Gastroesophageal sphincter (tissue), 4 donors: ENCODE measurements around the gene OSTF1. TPM values are rescaled to one million over a fixed set of nuclear protein-coding genes. Genes with fewer than 3 reads are reported as not detected.

Experiments
- ATAC-seq: fragments of 150-250 bp; one replicate; pipeline ENCODE4 v1.9.1; 2016; ENCODE audit warnings: mild to moderate bottlenecking, moderate library complexity
- H3K27ac ChIP-seq, 4 donors: fragments of 200-600 bp; sonication (generic) in 3 of 4; 1 replicate in 3 of 4; 2 replicates in 1 of 4; pipeline ENCODE4 v1.5.1; 2016 to 2019
- H3K27me3 ChIP-seq: fragments of 200-600 bp; sonication (generic); one replicate; pipeline ENCODE4 v1.5.1; 2019
- H3K36me3 ChIP-seq, 2 donors: fragments of 200-600 bp; sonication (generic); one replicate each; pipeline ENCODE4 v1.5.1; 2019; ENCODE audit warnings: control low read depth in 1 of 2
- H3K4me1 ChIP-seq, 3 donors: fragments of 200-600 bp; sonication (generic); 1 replicate in 2 of 3; 2 replicates in 1 of 3; pipeline ENCODE4 v1.5.1; 2016 to 2019; ENCODE audit warnings: control low read depth in 2 of 3
- H3K4me3 ChIP-seq, 2 donors: fragments of 200-600 bp; sonication (generic); one replicate each; pipeline ENCODE4 v1.5.1; 2019; ENCODE audit warnings: mild to moderate bottlenecking in 1 of 2, moderate library complexity in 1 of 2
- H3K9me3 ChIP-seq, 3 donors: fragments of 200-600 bp; sonication (generic); one replicate each; pipeline ENCODE4 v1.5.1; 2017 to 2019; ENCODE audit warnings: control low read depth in 2 of 3
- EP300 ChIP-seq: sonication (generic); formaldehyde crosslinking; IDR thresholded peaks from one replicate; pipeline ENCODE4 v1.6.1; 2017; ENCODE audit warnings: antibody characterized with exemption, mild to moderate bottlenecking
- POLR2A ChIP-seq, 2 donors: fragments of 450-650 bp; IDR thresholded peaks; one replicate each; pipeline ENCODE4 v1.6.1; 2017; ENCODE audit warnings: antibody characterized with exemption in 2 of 2, mild to moderate bottlenecking in 2 of 2, moderate library complexity in 1 of 2
- POLR2AphosphoS5 ChIP-seq: sonication (generic); formaldehyde crosslinking; IDR thresholded peaks from one replicate; pipeline ENCODE4 v1.6.1; 2017; ENCODE audit warnings: antibody characterized with exemption
- WGBS, 2 donors: methylation state at CpG; one replicate each; pipeline ENCODE4 v1.1.5; 2018; ENCODE audit warnings: low coverage in 1 of 2; 5-methylcytosine and 5-hydroxymethylcytosine counted together
- total RNA-seq, 4 donors: library from RNA; depleted of rRNA; stranded (reverse); fragments of >200 nt; gene quantifications; one replicate each; pipeline ENCODE4 v1.1.0, GENCODE V29; 2016
- TF ChIP-seq, protein P1 (sequence below), 4 experiments: fragments of 200-600 bp in 2 of 4; fragments of 450-650 bp in 2 of 4; sonication (generic) in 1 of 4; IDR thresholded peaks; one replicate each; pipeline ENCODE4 v1.5.1; 2017 to 2019; ENCODE audit warnings: antibody characterized with exemption in 4 of 4, mild to moderate bottlenecking in 2 of 4, moderate library complexity in 2 of 4

Gene OSTF1
- total RNA-seq, 4 donors from 2014 or later = 9.7 to 37.6 (median 28.5) TPM

GRCh38 chr9:75120686-75121085, 32.4 kb downstream of the OSTF1 start:
- H3K9me3 ChIP-seq = no peaks in the 10 kb centered on the region
- no peak overlapping the region for H3K4me3 ChIP-seq
- H3K27me3 ChIP-seq = no peaks in the 10 kb centered on the region
- H3K4me1 ChIP-seq = peaks cover 0 to 8% (median 0%) of the 10 kb centered on the region in 3 donors
- 90% methylated on average over 1 to 2 of the region's 4 CpGs for WGBS, 2 donors
- ATAC-seq = peak; percentile 28
- no peak for TF ChIP-seq EP300
- TF ChIP-seq POLR2A (IDR thresholded peaks at IDR 0.05) = no peak
- TF ChIP-seq, protein P1, sequence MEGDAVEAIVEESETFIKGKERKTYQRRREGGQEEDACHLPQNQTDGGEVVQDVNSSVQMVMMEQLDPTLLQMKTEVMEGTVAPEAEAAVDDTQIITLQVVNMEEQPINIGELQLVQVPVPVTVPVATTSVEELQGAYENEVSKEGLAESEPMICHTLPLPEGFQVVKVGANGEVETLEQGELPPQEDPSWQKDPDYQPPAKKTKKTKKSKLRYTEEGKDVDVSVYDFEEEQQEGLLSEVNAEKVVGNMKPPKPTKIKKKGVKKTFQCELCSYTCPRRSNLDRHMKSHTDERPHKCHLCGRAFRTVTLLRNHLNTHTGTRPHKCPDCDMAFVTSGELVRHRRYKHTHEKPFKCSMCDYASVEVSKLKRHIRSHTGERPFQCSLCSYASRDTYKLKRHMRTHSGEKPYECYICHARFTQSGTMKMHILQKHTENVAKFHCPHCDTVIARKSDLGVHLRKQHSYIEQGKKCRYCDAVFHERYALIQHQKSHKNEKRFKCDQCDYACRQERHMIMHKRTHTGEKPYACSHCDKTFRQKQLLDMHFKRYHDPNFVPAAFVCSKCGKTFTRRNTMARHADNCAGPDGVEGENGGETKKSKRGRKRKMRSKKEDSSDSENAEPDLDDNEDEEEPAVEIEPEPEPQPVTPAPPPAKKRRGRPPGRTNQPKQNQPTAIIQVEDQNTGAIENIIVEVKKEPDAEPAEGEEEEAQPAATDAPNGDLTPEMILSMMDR (IDR thresholded peaks at IDR 0.05) = no peak
- no peak for TF ChIP-seq POLR2AphosphoS5
- no peak overlapping the region for H3K27ac ChIP-seq
- peaks cover 0 to 32% of the 10 kb centered on the region in 2 donors for H3K36me3 ChIP-seq

DNA sequence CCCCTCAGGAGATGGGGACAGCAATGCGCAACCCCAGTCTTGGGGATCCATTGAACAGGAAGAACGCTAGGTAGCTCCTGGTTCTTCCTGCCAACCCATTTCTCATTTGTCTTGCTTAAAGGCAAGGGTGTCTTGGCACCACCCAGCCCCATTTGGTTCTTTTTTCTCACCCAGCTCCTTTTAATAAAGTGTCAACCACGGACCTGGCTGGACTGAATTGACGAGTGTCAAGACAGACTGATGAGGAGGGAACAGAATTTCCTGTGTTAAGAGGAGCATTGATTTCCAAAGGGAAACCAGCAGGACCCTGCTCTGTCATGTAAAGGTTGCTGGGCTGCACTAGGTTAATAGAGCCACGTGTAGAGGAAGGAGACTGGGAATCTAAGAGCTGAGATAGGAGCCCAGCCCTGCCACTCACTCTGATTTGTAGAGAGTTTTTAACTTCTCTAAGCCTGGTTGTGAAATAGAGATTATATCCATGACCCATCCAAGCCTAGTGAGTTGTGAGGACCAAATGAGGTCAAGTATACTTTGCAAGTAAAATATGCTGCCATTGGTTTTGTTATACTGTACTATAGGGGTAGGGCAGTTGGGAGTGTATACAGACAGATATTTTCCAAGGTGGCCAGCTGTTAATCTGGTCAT, 33.7 kb downstream of the OSTF1 start:
- TF ChIP-seq, protein P1 (IDR thresholded peaks at IDR 0.05) = no peak
- TF ChIP-seq POLR2AphosphoS5 (no peak), POLR2A (IDR thresholded peaks at IDR 0.05) (no peak), EP300 (no peak)
- no peak overlapping the region for H3K4me3 ChIP-seq
- no peak for ATAC-seq
- WGBS, 2 donors = 90% methylated on average over 4 of the region's 5 CpGs; no CpG with 5 or more reads in 1 of the 2 donors
- no peaks in the 10 kb centered on the region for H3K27me3 ChIP-seq
- H3K9me3 ChIP-seq = no peaks in the 10 kb centered on the region
- H3K4me1 ChIP-seq = no peaks in the 10 kb centered on the region
- H3K36me3 ChIP-seq = peaks cover 0 to 32% of the 10 kb centered on the region in 2 donors
- no peak overlapping the region for H3K27ac ChIP-seq

DNA sequence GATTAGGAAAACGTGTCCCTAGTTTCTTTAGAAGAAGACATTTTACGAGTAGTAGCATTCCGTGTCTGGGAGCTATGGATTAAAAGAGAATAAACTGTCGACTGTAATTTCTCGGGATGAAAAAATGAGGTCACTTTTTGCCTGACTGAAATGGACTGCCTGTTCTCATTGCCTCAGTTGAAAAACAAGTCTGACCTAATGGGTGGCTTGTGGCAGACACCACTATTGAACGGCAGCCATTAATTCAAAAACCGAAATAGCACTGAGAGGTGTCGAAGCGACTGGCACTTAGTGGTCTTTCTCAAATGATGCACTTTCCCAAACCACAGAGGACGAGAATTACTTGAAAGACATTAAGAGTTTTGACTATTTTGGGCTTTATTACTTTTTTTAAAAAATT, 35.4 kb downstream of the OSTF1 start:
- no peak overlapping the region for H3K27ac ChIP-seq
- TF ChIP-seq EP300 (no peak), POLR2AphosphoS5 (no peak), POLR2A (IDR thresholded peaks at IDR 0.05) (no peak)
- TF ChIP-seq, protein P1 (IDR thresholded peaks at IDR 0.05) = no peak
- H3K36me3 ChIP-seq = peaks cover 0 to 20% of the 10 kb centered on the region in 2 donors
- H3K4me3 ChIP-seq = no peak overlapping the region
- WGBS, 2 donors = 83 to 86% methylated on average over 10 of the region's 10 CpGs
- H3K27me3 ChIP-seq = no peaks in the 10 kb centered on the region
- H3K4me1 ChIP-seq = no peaks in the 10 kb centered on the region
- no peaks in the 10 kb centered on the region for H3K9me3 ChIP-seq
- ATAC-seq = no peak

- no peaks in the 10 kb centered on the region for H3K4me1 ChIP-seq
- H3K27ac ChIP-seq = no peak overlapping the region
- no peaks in the 10 kb centered on the region for H3K27me3 ChIP-seq
- H3K4me3 ChIP-seq = no peak overlapping the region
- H3K36me3 ChIP-seq = peaks cover 2 to 39% of the 10 kb centered on the region in 2 donors
- no peak for TF ChIP-seq POLR2A (IDR thresholded peaks at IDR 0.05)
- no peak for TF ChIP-seq POLR2AphosphoS5
- TF ChIP-seq, protein P1 (IDR thresholded peaks at IDR 0.05) = no peak
- no peak for TF ChIP-seq EP300
- H3K9me3 ChIP-seq = no peaks in the 10 kb centered on the region
- 90 to 100% methylated on average over 1 to 2 of the region's 2 CpGs for WGBS, 2 donors
- ATAC-seq = no peak
These were observed 40.2 kb downstream of the OSTF1 start for GRCh38 chr9:75128535-75128934.

- no peak for ATAC-seq
- Histone ChIP-seq H3K27me3 (no peaks in the 10 kb centered on the region), H3K27ac (no peak overlapping the region), H3K4me3 (no peak overlapping the region), H3K36me3 (peaks cover 2 to 53% of the 10 kb centered on the region in 2 donors), H3K9me3 (no peaks in the 10 kb centered on the region), H3K4me1 (no peaks in the 10 kb centered on the region)
- WGBS, 2 donors = 85 to 97% methylated on average over 5 of the region's 5 CpGs
- TF ChIP-seq EP300 (no peak), POLR2A (IDR thresholded peaks at IDR 0.05) (no peak)
- TF ChIP-seq, protein P1 (IDR thresholded peaks at IDR 0.05) = no peak
These were observed 41.9 kb downstream of the OSTF1 start for GRCh38 chr9:75130172-75130571.
